SK-N-SH (cell line): ENCODE results near the gene ADAMTS14.

Experiments used
- CHD2 ChIP-seq: fragments of 150-350 bp; IDR thresholded peaks from 2 replicates; pipeline ENCODE4 v1.6.1; 2018; ENCODE audit warnings: low read length; ENCODE audit not compliant: partially characterized antibody
- EP300 ChIP-seq, 2 experiments: IDR thresholded peaks; 2 replicates each; pipeline versions ENCODE4 v1.4.0 to v1.6.1; 2012; ENCODE audit warnings: borderline replicate concordance in 1 of 2, low read depth in 1 of 2, low read length in 1 of 2
- EZH2phosphoT487 ChIP-seq: fragments of 200-600 bp; sonication (generic); IDR thresholded peaks from 2 replicates; pipeline ENCODE4 v1.6.1; 2017; ENCODE audit warnings: low read depth, mixed run types, mild to moderate bottlenecking, antibody characterized with exemption, moderate library complexity, borderline replicate concordance
- NFIC ChIP-seq: IDR thresholded peaks from 2 replicates; pipeline ENCODE4 v1.4.0; 2012; ENCODE audit warnings: borderline replicate concordance
- SMC3 ChIP-seq: IDR thresholded peaks from 2 replicates; pipeline ENCODE4 v1.6.1; 2012; ENCODE audit warnings: low read depth, low read length, improper control_type of control experiment
- YY1 ChIP-seq: IDR thresholded peaks from 2 replicates; pipeline ENCODE4 v1.4.0; 2012; ENCODE audit warnings: low read depth, mild to moderate bottlenecking
- TF ChIP-seq, protein P1 (sequence below): fragments of 200-600 bp; sonication (generic); IDR thresholded peaks from 2 replicates; pipeline ENCODE4 v1.6.1; 2017; ENCODE audit warnings: antibody characterized with exemption, mild to moderate bottlenecking, moderate library complexity
- TF ChIP-seq, protein P2 (sequence below): IDR thresholded peaks from 2 replicates; pipeline ENCODE4 v1.4.0; 2012; ENCODE audit warnings: low read depth, borderline replicate concordance
- TF ChIP-seq, protein P3 (sequence below): IDR thresholded peaks from 2 replicates; pipeline ENCODE4 v1.4.0; 2012; ENCODE audit warnings: low read depth

DNA sequence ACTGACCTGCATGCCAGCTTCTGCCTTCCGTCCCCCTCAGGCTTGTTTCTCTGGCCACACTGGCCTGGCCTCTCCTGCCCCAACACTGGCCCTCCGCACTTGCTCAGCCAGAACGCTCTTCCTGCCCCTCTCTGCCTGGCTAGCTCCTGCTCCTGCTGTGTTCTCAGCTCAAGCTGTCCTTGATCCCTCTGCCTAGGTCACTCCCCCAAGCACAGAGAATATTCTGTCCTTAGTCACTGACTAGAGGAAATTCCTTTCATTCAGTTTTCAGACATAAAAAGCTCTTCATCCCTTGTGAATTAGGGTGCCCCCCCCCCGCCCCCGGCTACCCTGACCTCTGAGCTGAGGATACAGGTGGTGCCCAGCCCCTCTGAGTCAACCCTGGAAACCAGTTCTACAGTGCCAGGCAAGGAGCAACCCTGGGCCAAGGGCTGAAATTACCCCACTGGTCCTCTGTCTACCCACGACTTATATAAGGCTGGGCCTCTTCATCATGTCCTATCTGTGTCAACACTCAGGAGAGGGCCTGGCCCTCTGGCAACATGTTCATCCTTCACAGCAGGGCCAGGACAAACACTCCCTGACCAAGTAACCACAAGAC, 136.8 kb downstream of the ADAMTS14 start:
- TF ChIP-seq, protein P1, sequence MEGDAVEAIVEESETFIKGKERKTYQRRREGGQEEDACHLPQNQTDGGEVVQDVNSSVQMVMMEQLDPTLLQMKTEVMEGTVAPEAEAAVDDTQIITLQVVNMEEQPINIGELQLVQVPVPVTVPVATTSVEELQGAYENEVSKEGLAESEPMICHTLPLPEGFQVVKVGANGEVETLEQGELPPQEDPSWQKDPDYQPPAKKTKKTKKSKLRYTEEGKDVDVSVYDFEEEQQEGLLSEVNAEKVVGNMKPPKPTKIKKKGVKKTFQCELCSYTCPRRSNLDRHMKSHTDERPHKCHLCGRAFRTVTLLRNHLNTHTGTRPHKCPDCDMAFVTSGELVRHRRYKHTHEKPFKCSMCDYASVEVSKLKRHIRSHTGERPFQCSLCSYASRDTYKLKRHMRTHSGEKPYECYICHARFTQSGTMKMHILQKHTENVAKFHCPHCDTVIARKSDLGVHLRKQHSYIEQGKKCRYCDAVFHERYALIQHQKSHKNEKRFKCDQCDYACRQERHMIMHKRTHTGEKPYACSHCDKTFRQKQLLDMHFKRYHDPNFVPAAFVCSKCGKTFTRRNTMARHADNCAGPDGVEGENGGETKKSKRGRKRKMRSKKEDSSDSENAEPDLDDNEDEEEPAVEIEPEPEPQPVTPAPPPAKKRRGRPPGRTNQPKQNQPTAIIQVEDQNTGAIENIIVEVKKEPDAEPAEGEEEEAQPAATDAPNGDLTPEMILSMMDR, result no peak
- TF ChIP-seq SMC3 (no peak), EZH2phosphoT487 (no peak), YY1 (no peak), EP300 (IDR thresholded peaks at IDR 0.05; ENCODE audit: borderline replicate concordance in 1 of 2, low read depth in 1 of 2, low read length in 1 of 2) (no peak), NFIC (no peak), CHD2 (no peak)
- TF ChIP-seq, protein P2, sequence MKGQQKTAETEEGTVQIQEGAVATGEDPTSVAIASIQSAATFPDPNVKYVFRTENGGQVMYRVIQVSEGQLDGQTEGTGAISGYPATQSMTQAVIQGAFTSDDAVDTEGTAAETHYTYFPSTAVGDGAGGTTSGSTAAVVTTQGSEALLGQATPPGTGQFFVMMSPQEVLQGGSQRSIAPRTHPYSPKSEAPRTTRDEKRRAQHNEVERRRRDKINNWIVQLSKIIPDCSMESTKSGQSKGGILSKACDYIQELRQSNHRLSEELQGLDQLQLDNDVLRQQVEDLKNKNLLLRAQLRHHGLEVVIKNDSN, result no peak
- TF ChIP-seq, protein P3, sequence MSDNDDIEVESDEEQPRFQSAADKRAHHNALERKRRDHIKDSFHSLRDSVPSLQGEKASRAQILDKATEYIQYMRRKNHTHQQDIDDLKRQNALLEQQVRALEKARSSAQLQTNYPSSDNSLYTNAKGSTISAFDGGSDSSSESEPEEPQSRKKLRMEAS, result no peak
